GM19193 (cell line): Measurements from ENCODE around the gene RHOH.

Source experiments
- POLR2A ChIP-seq: IDR thresholded peaks from 4 replicates; pipeline ENCODE4 v1.6.1; 2011; ENCODE audit not compliant: insufficient read depth, insufficient read length; ENCODE audit errors: extremely low read depth

Gene RHOH

DNA sequence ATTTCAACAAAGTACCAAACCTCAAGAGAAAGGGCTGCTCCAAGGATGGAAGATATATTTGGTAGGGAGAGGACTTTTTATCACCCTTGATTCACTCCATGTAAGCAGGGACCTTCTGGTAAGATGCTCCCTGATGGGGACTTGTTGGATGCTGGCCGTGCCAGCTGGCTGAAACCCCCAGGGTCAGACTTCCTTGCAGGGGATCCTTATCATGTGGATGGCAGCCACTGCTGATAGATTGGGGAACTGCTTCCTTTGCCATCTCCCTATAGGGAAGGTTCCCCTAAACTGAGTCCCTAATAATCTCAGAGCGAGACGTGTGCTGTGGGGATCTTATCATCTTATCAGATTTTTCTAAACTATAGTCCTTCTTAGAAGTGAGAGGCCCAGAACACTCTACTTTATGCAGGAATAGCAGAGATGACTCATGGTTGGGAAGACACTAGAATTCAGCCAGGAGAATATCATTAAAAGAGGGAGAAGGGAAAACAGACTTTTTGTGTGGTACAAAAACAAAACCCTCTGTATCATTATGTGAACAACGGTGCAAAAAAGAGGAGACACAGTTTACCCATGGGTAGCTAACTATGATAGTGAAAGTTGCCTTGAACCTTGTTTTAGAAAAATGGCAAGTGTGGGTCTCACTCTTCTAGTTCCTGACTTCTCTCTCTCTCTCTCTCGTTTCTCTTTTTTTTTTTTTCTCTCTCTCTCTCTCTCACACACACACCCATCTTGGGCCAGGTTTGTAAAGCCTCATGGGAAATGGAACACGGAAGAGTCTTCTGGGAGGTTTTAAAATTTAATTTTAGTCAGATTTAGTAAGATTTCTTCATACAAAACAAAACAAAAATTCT, 16.1 kb downstream of the RHOH start:
- TF ChIP-seq POLR2A = no peak

- TF ChIP-seq POLR2A = no peak
These were observed 17.2 kb downstream of the RHOH start for GRCh38 chr4:40214038-40214437.

DNA sequence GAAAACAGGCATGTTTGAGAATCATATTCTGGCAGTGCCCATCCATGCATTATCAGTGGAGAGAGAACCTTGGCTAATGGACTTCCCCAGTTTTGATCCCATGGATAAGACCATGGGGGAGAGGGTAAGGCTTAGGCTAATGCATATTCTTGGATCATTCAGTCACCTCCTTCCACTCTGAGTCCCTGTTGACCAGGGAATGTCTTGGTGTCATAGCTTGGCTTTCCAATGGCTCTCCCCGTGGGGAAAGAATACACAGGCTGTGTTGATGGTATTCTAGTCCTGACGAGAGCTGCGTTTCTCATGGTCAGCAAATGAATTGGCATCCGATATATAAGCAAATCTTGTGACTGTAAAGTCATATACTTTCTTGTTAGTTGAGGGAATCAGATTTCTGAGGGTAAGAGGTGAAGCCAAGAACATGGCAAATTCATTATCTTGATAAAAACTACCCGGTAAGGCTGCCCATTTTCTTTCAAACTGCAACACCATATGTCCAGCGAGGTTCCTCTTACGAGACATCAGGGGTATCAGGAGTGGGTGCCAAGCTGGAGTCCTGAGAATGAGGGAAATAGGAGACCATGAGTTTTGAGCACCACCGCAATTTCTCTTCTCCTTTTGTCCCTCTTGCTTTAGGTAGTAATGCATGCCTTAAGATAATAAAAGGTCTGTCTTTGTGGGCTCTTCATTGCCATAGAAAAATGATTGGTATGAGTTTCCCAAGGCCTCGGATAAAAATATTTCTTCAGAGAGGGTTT, 18.0 kb downstream of the RHOH start:
- no peak for TF ChIP-seq POLR2A

DNA sequence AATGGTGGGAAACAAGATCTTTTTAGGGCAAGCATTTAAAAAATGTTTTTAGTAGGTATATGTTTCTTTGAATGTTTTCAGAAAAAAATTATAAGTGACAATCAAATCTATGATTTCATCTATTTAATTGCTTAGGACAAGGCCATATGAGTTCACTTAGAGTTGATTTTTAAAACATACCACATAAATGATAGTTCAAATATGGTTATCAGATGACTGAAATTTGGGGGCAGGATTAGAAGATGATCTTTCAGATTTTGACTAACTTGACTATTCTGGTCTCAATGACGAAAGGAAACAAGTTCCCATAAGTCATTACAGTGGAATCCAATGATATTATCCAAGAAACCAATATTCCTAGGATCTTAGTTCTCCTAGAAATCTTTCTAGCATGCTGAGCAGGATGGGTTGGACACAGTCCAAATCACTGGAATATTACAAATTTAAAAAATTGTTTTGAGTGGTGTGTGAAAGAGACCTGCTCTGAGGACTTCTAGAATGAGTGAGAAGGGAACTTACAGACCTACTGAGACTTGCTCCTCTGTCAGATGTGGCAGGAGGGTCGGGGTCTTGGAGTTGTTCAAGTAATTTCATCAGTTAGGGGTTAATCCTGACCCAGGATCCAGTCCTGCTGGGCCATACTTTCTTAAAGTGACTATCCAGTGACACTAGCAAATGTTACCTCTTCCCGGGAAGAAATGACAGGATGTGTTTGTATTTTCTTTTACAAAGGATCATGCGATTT, 20.0 kb downstream of the RHOH start:
- TF ChIP-seq POLR2A = no peak

DNA sequence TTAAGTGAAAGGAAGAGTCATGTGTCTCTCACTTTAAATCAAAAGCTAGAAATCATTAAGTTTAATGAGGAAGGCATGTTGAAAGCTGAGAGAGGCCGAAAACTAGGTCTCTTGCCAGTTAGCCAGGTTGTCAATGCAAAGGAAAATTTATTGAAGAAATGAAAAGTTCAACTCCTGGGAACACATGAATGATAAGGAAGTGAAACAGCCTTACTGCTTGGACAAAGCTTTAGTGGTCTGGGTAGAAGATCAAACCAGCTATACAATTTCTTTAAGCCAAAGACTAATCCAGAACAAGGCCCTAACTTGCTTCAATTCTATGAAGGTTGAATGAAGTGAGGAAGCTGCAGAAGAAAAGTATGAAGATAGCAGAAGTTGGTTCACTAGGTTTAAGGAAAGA, 24.9 kb downstream of the RHOH start:
- TF ChIP-seq POLR2A = no peak

DNA sequence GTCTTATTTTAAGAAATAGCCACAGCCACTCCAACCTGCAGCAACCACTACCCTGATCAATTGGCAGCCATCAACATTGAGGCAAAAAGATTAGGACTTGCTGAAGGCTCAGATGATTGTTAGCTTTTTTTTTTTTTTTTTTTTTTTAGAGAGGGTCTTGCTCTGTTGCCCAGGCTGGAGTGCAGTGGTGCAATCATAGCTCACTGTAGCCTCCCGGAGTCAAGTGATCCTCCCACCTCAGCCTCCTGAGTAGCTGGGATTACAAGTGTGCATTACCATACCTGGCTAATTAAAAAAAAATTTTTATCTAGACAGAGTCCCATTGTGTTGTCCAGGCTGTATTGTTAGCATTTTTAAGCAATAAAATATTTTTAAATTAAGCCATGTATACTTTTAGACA, 26.5 kb downstream of the RHOH start:
- TF ChIP-seq POLR2A = no peak

DNA sequence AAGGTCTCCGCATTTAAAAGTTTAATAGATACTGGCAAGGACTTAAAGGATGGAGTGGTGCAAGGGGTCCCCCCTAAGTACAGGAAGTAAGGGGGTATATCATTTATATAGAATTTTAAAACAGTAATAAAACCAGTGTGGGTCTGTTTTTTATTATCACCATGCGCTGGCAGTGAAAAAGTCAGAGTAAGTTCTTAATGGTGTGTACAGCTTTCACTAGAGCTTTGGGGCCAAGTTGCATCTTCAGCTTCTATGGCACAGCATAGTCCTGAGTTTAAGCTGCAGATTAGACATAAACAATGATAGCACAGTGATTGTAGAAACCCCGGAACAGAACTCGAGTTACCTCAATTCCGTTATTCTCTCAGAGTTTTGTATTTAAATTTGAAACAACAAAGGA, 27.6 kb downstream of the RHOH start:
- TF ChIP-seq POLR2A = no peak

DNA sequence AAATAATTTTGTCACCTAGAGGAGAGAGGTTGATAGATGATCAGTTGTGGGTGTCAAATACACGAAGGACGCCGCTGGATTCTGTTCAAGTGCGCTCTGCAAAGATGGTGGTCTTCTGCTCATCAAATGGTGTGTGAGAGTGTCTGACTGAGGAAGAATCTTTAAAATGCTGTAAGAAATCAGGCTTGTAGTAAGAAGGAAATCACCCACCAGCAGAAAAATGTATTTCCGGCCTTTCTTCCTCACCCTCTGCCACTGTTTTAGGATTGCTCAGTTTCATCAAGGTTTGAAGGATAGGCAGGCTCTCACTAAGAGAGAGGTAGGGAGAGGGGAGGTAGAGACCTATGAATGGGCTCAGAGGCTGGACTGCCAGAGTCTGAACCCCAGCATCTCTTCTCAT, 28.7 kb downstream of the RHOH start:
- no peak for TF ChIP-seq POLR2A

- TF ChIP-seq POLR2A = no peak
These were observed 30.5 kb downstream of the RHOH start for GRCh38 chr4:40227284-40227683.

- TF ChIP-seq POLR2A = peak; percentile 34
These were observed 31.9 kb downstream of the RHOH start for GRCh38 chr4:40228497-40229365.

GRCh38 chr4:40231316-40231863, 34.6 kb downstream of the RHOH start:
- TF ChIP-seq POLR2A = no peak

DNA sequence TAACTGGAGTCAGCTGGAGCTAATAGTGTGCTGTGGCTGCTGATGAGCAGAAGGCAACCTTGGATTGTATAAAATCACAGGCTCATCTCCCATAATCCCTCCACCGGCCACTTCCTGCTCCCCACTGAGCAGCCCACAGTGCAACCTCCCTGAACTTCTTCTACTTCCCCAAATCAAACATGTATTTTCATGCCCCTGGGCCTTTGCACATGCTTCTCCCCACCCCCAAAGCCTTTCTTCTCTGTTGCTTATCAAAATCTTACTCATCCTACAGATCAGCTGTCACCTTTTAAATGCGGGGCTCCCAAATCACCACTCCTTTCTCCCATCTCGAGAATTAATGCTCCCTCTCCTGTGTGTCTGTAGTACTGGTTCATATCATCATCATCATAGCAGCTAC, 35.8 kb downstream of the RHOH start:
- TF ChIP-seq POLR2A = no peak

DNA sequence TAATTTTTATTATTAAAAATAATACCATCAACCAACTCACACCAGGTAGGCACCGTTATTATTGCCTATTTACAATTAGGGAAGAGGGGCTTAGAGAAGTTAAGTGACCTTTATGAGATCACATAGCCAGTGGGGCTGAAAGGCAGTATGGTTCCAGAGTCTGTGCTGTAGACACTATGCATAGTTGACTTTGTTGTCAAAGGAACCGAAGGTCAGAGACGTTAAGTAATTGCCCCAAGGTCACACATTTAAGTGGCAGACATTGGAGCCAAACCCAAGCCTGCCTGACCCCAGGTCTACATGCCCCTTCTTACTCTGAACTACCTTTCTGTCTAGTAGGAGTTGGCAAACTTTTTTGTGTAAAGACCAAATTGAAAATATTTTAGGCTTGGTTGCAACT, 36.4 kb downstream of the RHOH start:
- no peak for TF ChIP-seq POLR2A

GRCh38 chr4:40234519-40235039, 37.7 kb downstream of the RHOH start:
- no peak for TF ChIP-seq POLR2A
